ENCODE data around the gene WDR20.

Gene WDR20

DNA sequence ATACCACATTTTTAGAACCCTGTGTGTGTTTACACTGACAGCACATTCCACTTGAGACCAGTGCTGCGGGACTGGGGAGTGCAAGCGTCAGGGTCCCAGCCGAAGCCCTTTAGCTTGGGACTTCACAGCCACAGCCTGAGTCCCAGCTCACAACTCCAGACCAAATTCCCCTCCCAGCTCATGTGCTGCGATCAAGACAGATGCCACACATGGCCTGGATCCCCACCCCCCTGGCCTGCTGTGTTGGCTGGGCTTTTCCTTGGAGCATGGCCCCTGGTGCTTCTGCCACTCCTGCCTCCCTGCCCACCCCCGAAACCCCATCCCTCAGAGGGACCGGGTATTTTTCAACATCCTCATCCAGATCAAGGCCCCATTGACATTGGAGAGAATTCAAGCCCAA, 63.7 kb downstream of the WDR20 start:
- Mint-ChIP-seq H3K4me1 (peaks cover 25 to 34% of the 10 kb centered on the region in 2 donors), H3K4me3 (no peak overlapping the region), H3K36me3 (peaks cover 20 to 62% of the 10 kb centered on the region in 2 donors), H3K27me3 (no peaks in the 10 kb centered on the region), H3K9me3 (no peaks in the 10 kb centered on the region), H3K27ac (no peak overlapping the region)
- DNase-seq: no peak
- no peak for ATAC-seq (replicated peaks)

- Mint-ChIP-seq H3K27ac (no peak overlapping the region), H3K4me1 (peaks cover 20 to 31% of the 10 kb centered on the region in 2 donors), H3K9me3 (no peaks in the 10 kb centered on the region), H3K27me3 (no peaks in the 10 kb centered on the region), H3K4me3 (no peak overlapping the region), H3K36me3 (peaks cover 26 to 59% of the 10 kb centered on the region in 2 donors)
- no peak for ATAC-seq (replicated peaks)
- no peak for DNase-seq
Measured at GRCh38 chr14:102205560-102205959, 65.9 kb downstream of the WDR20 start.

DNA sequence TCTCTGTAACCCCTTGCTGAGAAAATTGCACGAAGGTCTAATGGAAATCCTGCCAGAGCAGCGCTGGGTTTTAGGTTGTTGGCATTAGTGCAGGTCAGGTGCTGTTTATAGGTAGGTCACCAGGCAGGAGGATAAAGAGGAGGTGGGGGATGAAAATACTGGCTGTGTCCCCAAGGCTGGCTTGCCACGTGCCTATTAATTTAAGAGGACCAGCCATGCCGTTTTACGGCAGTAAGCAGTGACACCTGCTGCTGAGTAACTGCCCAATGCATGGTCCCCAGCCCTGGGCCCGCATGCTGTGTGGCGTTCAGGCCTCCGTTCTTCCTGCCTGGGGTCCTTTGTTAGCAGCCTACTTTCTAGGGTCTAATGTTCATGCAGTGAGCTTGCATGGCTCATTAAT, 67.2 kb downstream of the WDR20 start:
- Mint-ChIP-seq H3K36me3 (peaks cover 23 to 54% of the 10 kb centered on the region in 2 donors), H3K27ac (peak overlapping the region; percentile 31)
- no peak for DNase-seq

DNA sequence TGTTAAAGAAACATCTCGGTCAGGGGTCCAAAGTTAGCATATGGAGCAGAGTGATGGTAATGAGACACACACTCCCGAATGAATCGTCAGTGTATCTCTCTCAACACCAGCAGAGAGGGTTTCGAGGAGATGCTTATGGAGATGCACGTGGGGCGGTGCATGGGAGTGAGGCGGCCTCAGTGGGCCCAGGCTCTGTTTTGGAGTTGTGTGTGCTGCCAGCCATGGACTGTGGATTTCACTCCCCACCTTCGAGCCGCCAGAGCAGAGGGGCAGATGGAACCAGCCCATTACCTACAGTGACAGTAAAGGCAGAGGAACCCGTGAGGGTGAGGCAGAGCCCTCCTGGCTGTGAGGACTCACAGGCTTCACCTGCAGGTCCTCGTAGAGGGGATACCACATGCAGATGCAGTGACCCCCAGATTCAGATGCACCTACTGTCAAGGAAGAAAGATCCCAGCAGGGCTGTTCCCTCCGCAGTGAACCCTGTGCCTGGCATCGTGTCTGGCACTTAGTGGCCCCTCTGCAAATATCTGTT, 68.2 kb downstream of the WDR20 start:
- no peak for DNase-seq
- peak overlapping the region; percentile 31 for H3K27ac Mint-ChIP-seq
- H3K9me3 Mint-ChIP-seq: no peaks in the 10 kb centered on the region
- ATAC-seq (replicated peaks): no peak
- no peak overlapping the region for H3K4me3 Mint-ChIP-seq
- peaks cover 23 to 51% of the 10 kb centered on the region in 2 donors for H3K36me3 Mint-ChIP-seq
- no peaks in the 10 kb centered on the region for H3K27me3 Mint-ChIP-seq
- peaks cover 3 to 8% of the 10 kb centered on the region in 2 donors for H3K4me1 Mint-ChIP-seq

More for the DNA sequence above, 67.2 kb downstream of the WDR20 start:
- no peak overlapping the region for H3K4me3 Mint-ChIP-seq
- H3K4me1 Mint-ChIP-seq: peaks cover 9 to 18% of the 10 kb centered on the region in 2 donors
- no peak for ATAC-seq (replicated peaks)
- no peaks in the 10 kb centered on the region for H3K27me3 Mint-ChIP-seq
- H3K9me3 Mint-ChIP-seq: no peaks in the 10 kb centered on the region

DNA sequence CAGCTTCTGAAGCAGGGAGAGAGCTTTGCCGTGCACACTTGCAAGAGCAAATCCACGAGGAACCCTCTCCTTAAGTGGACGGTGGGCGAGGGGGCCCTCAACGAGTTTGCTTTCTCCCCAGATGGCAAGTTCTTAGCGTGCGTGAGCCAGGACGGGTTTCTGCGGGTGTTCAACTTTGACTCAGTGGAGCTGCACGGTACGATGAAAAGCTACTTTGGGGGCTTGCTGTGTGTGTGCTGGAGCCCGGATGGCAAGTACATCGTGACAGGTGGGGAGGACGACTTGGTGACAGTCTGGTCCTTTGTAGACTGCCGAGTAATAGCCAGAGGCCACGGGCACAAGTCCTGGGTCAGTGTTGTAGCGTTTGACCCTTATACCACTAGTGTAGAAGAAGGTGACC, 69.0 kb downstream of the WDR20 start:
- Mint-ChIP-seq H3K27me3 (no peaks in the 10 kb centered on the region), H3K4me1 (peaks cover 0 to 2% of the 10 kb centered on the region in 2 donors), H3K36me3 (peaks cover 24 to 53% of the 10 kb centered on the region in 2 donors), H3K27ac (no peak overlapping the region), H3K4me3 (no peak overlapping the region), H3K9me3 (no peaks in the 10 kb centered on the region)
- DNase-seq: no peak
- ATAC-seq (replicated peaks): no peak

GRCh38 chr14:102209224-102209966, 69.7 kb downstream of the WDR20 start:
- Mint-ChIP-seq H3K27me3 (no peaks in the 10 kb centered on the region), H3K4me1 (peaks cover 0 to 2% of the 10 kb centered on the region in 2 donors), H3K9me3 (no peaks in the 10 kb centered on the region), H3K27ac (no peak overlapping the region), H3K4me3 (no peak overlapping the region), H3K36me3 (peaks cover 22 to 47% of the 10 kb centered on the region in 2 donors)
- ATAC-seq (replicated peaks) (no peak), DNase-seq (no peak)

DNA sequence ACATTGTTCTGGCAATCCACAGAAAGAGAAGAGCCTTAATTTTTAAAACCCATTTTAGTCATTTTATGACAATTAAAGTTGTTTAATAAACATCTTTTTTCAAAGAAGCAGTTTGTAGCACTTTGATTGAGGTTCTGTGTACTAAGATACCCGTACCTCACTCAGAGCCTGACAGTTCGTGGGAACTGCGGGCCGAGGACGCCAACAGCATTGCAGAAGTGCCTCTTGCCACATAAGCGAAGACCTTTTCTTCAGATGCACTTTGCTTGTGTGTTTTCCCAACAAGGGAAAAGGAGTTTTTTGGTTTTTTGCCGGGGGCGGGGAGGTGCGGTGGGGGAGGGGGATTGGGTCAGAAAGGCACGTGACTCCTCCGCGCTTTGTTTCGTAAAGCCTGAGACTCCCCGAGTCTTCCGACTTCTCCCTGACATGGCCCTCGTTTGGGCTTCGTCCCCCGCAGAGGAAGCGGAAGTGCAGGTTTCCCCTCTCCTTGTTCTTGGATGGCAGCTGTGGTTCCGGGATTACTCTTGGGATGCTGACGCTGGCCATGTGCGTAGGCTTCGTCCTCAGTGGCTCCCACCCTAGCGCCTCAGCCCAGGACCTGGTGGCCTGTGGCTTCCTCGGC, 70.8 kb downstream of the WDR20 start:
- Mint-ChIP-seq H3K9me3 (no peaks in the 10 kb centered on the region), H3K27me3 (no peaks in the 10 kb centered on the region), H3K4me3 (no peak overlapping the region), H3K36me3 (peaks cover 22 to 41% of the 10 kb centered on the region in 2 donors), H3K4me1 (peaks cover 0 to 3% of the 10 kb centered on the region in 2 donors), H3K27ac (no peak overlapping the region)
- DNase-seq: no peak
- ATAC-seq (replicated peaks): no peak

- Mint-ChIP-seq H3K9me3 (no peaks in the 10 kb centered on the region), H3K4me1 (peaks cover 5 to 7% of the 10 kb centered on the region in 2 donors), H3K4me3 (no peak overlapping the region), H3K27ac (peak overlapping the region; percentile 59), H3K27me3 (no peaks in the 10 kb centered on the region), H3K36me3 (peaks cover 24 to 45% of the 10 kb centered on the region in 2 donors)
- DNase-seq (no peak), ATAC-seq (replicated peaks) (no peak)
Measured at GRCh38 chr14:102211240-102211639, 71.5 kb downstream of the WDR20 start.

DNA sequence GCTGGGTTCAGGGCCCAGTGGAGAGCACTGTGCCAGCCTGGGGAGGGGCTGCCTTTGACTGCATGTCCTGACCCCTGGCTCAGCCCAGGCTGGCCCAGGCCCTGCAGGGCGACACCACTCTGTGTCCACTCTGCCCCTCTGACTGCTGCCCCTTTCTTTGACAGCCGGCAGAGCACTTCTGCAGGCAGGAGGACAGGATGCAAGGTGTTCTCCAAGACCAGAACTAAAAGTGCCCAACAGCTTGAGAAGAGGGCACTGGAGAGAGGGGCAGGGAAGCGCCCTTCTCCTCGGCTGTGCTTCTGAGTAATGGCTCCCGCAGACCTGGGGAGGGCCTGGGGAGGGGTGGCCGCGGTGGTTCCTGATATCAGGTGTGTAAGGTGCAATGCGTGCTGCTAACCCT, 72.7 kb downstream of the WDR20 start:
- no peaks in the 10 kb centered on the region for H3K9me3 Mint-ChIP-seq
- peaks cover 21 to 36% of the 10 kb centered on the region in 2 donors for H3K36me3 Mint-ChIP-seq
- no peak overlapping the region for H3K27ac Mint-ChIP-seq
- no peak for ATAC-seq (replicated peaks)
- H3K27me3 Mint-ChIP-seq: no peaks in the 10 kb centered on the region
- DNase-seq: no peak
- peaks cover 7% of the 10 kb centered on the region in 2 donors for H3K4me1 Mint-ChIP-seq
- H3K4me3 Mint-ChIP-seq: no peak overlapping the region

DNA sequence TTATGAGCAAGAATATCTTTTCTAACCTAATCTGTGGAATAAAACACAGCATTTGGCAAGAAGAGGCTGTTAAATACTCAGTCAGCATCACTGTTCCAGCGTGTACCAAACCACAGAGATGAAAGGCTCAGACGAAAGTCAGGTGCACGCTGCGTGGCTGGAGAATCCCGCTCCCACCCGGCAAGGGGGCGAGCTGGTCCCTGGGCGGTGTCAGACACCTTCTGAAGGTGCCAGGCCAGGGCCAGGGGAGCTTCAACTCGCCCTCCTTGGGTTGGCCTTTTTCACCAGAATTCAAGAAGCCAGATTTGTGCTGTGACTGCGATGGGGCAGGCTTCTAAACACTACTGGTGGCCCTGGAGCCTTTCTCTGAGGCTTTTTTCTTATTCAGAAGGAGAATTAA, 73.1 kb downstream of the WDR20 start:
- no peak overlapping the region for H3K4me3 Mint-ChIP-seq
- H3K27ac Mint-ChIP-seq: no peak overlapping the region
- no peaks in the 10 kb centered on the region for H3K9me3 Mint-ChIP-seq
- peaks cover 10 to 12% of the 10 kb centered on the region in 2 donors for H3K4me1 Mint-ChIP-seq
- no peak for DNase-seq
- H3K36me3 Mint-ChIP-seq: peaks cover 21 to 36% of the 10 kb centered on the region in 2 donors
- H3K27me3 Mint-ChIP-seq: no peaks in the 10 kb centered on the region
- no peak for ATAC-seq (replicated peaks)

GRCh38 chr14:102213470-102213869, 73.8 kb downstream of the WDR20 start:
- ATAC-seq (replicated peaks) (no peak), DNase-seq (no peak)
- H3K27me3 Mint-ChIP-seq: no peaks in the 10 kb centered on the region
- no peak overlapping the region for H3K4me3 Mint-ChIP-seq
- peaks cover 13 to 16% of the 10 kb centered on the region in 2 donors for H3K4me1 Mint-ChIP-seq
- H3K36me3 Mint-ChIP-seq: peaks cover 20 to 38% of the 10 kb centered on the region in 2 donors
- no peak overlapping the region for H3K27ac Mint-ChIP-seq
- no peaks in the 10 kb centered on the region for H3K9me3 Mint-ChIP-seq

DNA sequence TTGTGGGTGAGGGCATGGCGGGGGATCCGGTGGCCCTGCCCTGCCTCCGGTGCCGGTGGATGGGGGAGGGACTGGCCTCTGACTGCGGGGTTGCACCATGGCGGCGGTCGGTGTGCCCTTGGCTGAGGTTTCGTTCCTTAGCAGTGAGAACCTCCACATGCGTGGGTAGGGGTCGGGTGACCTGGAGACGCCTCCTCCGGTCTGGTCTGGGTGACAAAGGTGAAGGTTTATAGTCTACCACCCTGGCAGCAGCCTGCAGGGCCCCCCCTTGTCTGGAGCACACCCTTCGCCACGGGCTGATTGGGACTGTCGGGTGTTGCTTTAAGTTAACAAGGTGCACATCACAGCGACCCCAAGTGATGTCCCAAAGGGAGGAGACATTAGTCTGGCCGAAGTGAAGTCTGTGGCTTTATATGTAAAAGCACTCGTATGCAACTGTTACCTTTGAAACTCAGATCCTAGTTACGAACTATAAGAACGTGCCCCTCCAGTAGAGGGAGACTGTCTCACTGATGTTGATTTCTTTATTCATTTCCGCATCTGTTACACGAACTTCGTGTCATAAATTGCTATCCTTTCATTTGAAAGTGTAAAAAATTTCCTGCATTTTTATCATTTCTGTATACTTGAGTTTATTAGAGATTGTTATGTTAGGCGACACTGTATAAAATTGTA, 74.4 kb downstream of the WDR20 start:
- H3K27me3 Mint-ChIP-seq: no peaks in the 10 kb centered on the region
- no peak for DNase-seq
- H3K4me3 Mint-ChIP-seq: no peak overlapping the region
- no peak overlapping the region for H3K27ac Mint-ChIP-seq
- H3K36me3 Mint-ChIP-seq: peaks cover 13 to 34% of the 10 kb centered on the region in 2 donors
- H3K9me3 Mint-ChIP-seq: no peaks in the 10 kb centered on the region
- peaks cover 14 to 17% of the 10 kb centered on the region in 2 donors for H3K4me1 Mint-ChIP-seq
- ATAC-seq (replicated peaks): no peak

GRCh38 chr14:102215071-102215470, 75.4 kb downstream of the WDR20 start:
- Mint-ChIP-seq H3K27me3 (no peaks in the 10 kb centered on the region), H3K4me1 (peaks cover 20 to 27% of the 10 kb centered on the region in 2 donors), H3K36me3 (peaks cover 10 to 28% of the 10 kb centered on the region in 2 donors), H3K9me3 (no peaks in the 10 kb centered on the region), H3K4me3 (no peak overlapping the region), H3K27ac (no peak overlapping the region)
- no peak for DNase-seq
- ATAC-seq (replicated peaks): no peak

GRCh38 chr14:102215576-102216250, 76.0 kb downstream of the WDR20 start:
- H3K36me3 Mint-ChIP-seq: peaks cover 11 to 28% of the 10 kb centered on the region in 2 donors
- peak overlapping the region; percentile 71 for H3K27ac Mint-ChIP-seq
- ATAC-seq (replicated peaks) (no peak), DNase-seq (no peak)
- H3K4me1 Mint-ChIP-seq: peaks cover 21 to 29% of the 10 kb centered on the region in 2 donors
- no peaks in the 10 kb centered on the region for H3K9me3 Mint-ChIP-seq
- no peaks in the 10 kb centered on the region for H3K27me3 Mint-ChIP-seq
- peak overlapping the region in 1 of 2 donors; percentile 29 for H3K4me3 Mint-ChIP-seq

Data from stimulated activated naive B cell treated with anti-CD40 and anti-IgM and Interleukin-4, amounts not matched to agents 10 μg/mL and 1 μg/mL and 100 μg/mL, for 72 hours (primary cell).